B cell (primary cell): ENCODE data around the gene VWA5B2. TPM values are rescaled to one million over a fixed set of nuclear protein-coding genes. Genes with fewer than 3 reads are reported as not detected.

Experiments
- ATAC-seq: fragments of 200-7000 bp; cut with Tn5 transposase; one replicate; pipeline ENCODE4 v1.10.0; 2021; ENCODE audit warnings: low read depth, mild to moderate bottlenecking, moderate number of reproducible peaks, moderate library complexity
- CTCF ChIA-PET: fragments of 350-600 bp; sonication (Branson Sonifier 250); formaldehyde crosslinking; loops from one replicate; lab custom pipeline; 2021; ENCODE audit warnings: antibody characterized with exemption, inconsistent platforms; lab: Charles Lee
- POLR2A ChIA-PET: fragments of 350-600 bp; sonication (Branson Sonifier 250); formaldehyde crosslinking; loops from one replicate; lab custom pipeline; 2021; ENCODE audit warnings: antibody characterized with exemption; lab: Charles Lee
- DNase-seq: peaks from one replicate; pipeline ENCODE4 v3.0.0; 2013
- H2AFZ ChIP-seq: 2 replicates; pipeline ENCODE4 v1.6.1; 2012; ENCODE audit warnings: mild to moderate bottlenecking, low read depth, low read length; ENCODE audit not compliant: insufficient read depth, poor library complexity, severe bottlenecking
- H3K27ac ChIP-seq, 2 donors: 1 replicate in 1 of 2; 2 replicates in 1 of 2; pipeline ENCODE4 v1.5.1; 2012 to 2013; ENCODE audit warnings: low read length in 2 of 2, mild to moderate bottlenecking in 2 of 2, moderate library complexity in 1 of 2
- H3K27me3 ChIP-seq, 4 experiments: fragments of 200-600 bp in 1 of 4; sonication (generic) in 1 of 4; replicated peaks in 1 of 4; 1 replicate in 2 of 4; 2 replicates in 2 of 4; pipeline versions ENCODE4 v1.6.1 to v1.7.0; 2013 to 2016; ENCODE audit warnings: low read length in 3 of 4, mild to moderate bottlenecking in 2 of 4, mixed read lengths in 1 of 4, moderate library complexity in 1 of 4; ENCODE audit not compliant: insufficient read depth in 4 of 4, control insufficient read depth in 3 of 4; ENCODE audit errors: control extremely low read depth in 1 of 4
- H3K36me3 ChIP-seq, 2 experiments: replicated peaks in 1 of 2; 1 replicate in 1 of 2; 2 replicates in 1 of 2; pipeline versions ENCODE4 v1.6.1 to v1.7.1; 2013; ENCODE audit warnings: low read length in 1 of 2; ENCODE audit not compliant: insufficient read depth in 2 of 2, control insufficient read depth in 1 of 2; ENCODE audit errors: control extremely low read depth in 1 of 2, extremely low read depth in 1 of 2
- H3K4me1 ChIP-seq, 2 donors: fragments of 200-600 bp in 1 of 2; sonication (generic) in 1 of 2; 1 replicate in 1 of 2; 2 replicates in 1 of 2; pipeline versions ENCODE4 v1.5.1 to v1.6.1; 2013 to 2017; ENCODE audit warnings: low read length in 2 of 2; ENCODE audit not compliant: control insufficient read depth in 2 of 2, insufficient read depth in 2 of 2
- H3K4me2 ChIP-seq: replicated peaks from 2 replicates; pipeline ENCODE3; 2012; ENCODE audit warnings: mild to moderate bottlenecking, low read depth, low read length; ENCODE audit not compliant: poor library complexity, severe bottlenecking
- H3K4me3 ChIP-seq, 5 experiments: fragments of 200-600 bp in 1 of 5; sonication (generic) in 1 of 5; 1 replicate in 3 of 5; 2 replicates in 2 of 5; pipeline versions ENCODE4 v1.5.1 to v1.7.0; 2011 to 2016; ENCODE audit warnings: low read length in 4 of 5, mild to moderate bottlenecking in 4 of 5, low read depth in 2 of 5, control low read depth in 1 of 5, moderate library complexity in 1 of 5; ENCODE audit not compliant: insufficient read depth in 1 of 5; ENCODE audit errors: control extremely low read depth in 1 of 5, extremely low read depth in 1 of 5
- H3K79me2 ChIP-seq: fragments of 200-600 bp; sonication (generic); one replicate; pipeline ENCODE4 v1.6.0; 2016; ENCODE audit warnings: low read length; ENCODE audit not compliant: control insufficient read depth, insufficient read depth
- H3K9ac ChIP-seq: fragments of 200-600 bp; sonication (generic); 2 replicates; pipeline ENCODE4 v1.6.1; 2017; ENCODE audit warnings: mild to moderate bottlenecking, low read length, moderate library complexity
- H3K9me3 ChIP-seq, 3 donors: one replicate each; pipeline versions ENCODE4 v1.6.1 to v1.7.1; 2013; ENCODE audit warnings: low read length in 2 of 3; ENCODE audit not compliant: control insufficient read depth in 2 of 3, insufficient read depth in 1 of 3; ENCODE audit errors: control extremely low read depth in 1 of 3
- H4K20me1 ChIP-seq: 2 replicates; pipeline ENCODE4 v1.6.0; 2012; ENCODE audit warnings: mild to moderate bottlenecking, low read length; ENCODE audit not compliant: insufficient read depth, control insufficient read depth, poor library complexity, severe bottlenecking
- H3K27ac Mint-ChIP-seq: one replicate; pipeline ENCODE4 v1.8.0; 2021; ENCODE audit warnings: mixed read lengths
- H3K27me3 Mint-ChIP-seq: one replicate; pipeline ENCODE4 v1.8.0; 2021; ENCODE audit warnings: mixed read lengths
- H3K4me1 Mint-ChIP-seq: one replicate; pipeline ENCODE4 v1.8.0; 2021; ENCODE audit warnings: mixed read lengths
- H3K4me3 Mint-ChIP-seq: one replicate; pipeline ENCODE4 v1.8.0; 2021; ENCODE audit warnings: mixed read lengths
- H3K9me3 Mint-ChIP-seq: one replicate; pipeline ENCODE4 v1.8.0; 2022; ENCODE audit warnings: mixed read lengths; ENCODE audit not compliant: insufficient read depth
- EZH2 ChIP-seq: IDR thresholded peaks from 2 replicates; pipeline ENCODE4 v1.6.1; 2012; ENCODE audit warnings: borderline replicate concordance, low read depth, mild to moderate bottlenecking, moderate library complexity, low read length; ENCODE audit not compliant: insufficient read depth, poor library complexity, severe bottlenecking
- whole genome bisulfite sequencing: methylation state at CpG from one replicate; pipeline ENCODE4 v1.1.5; 2013; ENCODE audit warnings: missing lambda C conversion rate; ENCODE audit not compliant: insufficient coverage; 5-methylcytosine and 5-hydroxymethylcytosine counted together
- intact Hi-C: fragments of 100-400 bp; cut with micrococcal nuclease; formaldehyde crosslinking; loops from one replicate; pipeline ENCODE4 v1.10.0; 2022
- polyA plus RNA-seq: library from polyadenylated mRNA; depleted of rRNA; stranded (reverse); fragments of >200 nt; gene quantifications from 2 replicates; pipeline ENCODE4 v1.2.3, GENCODE V29; 2012
- total RNA-seq, 2 donors: library from RNA; stranded (reverse); fragments of 120-200 nt in 1 of 2; gene quantifications; 1 replicate in 1 of 2; 2 replicates in 1 of 2; pipeline versions ENCODE4 v1.2.3 to v1.2.4, GENCODE V29; 2013 to 2022
- TF ChIP-seq, protein P1 (sequence below): fragments of 200-600 bp; IDR thresholded peaks from one replicate; pipeline ENCODE4 v1.8.0; 2022; ENCODE audit warnings: antibody characterized with exemption, mild to moderate bottlenecking

The VWA5B2 gene
- total and polyA plus RNA-seq, 2 donors (not counting 1 experiment from before 2014, with no cell fraction given), result 0.10 to 0.37 TPM

DNA sequence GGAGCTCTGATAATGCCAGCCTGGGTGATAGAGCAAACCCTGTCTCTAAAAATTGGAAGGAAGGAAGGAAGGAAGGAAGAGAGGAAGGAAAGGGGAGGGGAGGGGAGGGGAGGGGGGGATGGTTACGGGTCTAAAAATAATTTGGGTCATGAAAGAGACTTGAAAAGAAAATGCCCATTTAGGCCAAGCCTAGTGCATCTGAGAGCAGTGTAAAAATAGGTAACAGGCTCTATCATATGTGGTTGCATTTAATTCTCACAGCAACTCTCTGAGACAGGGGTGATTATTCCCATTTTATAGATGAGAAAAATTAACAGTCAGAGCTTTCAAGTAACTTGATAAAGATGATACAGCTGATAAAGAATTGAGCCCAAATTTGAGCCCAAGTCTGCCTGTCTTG, 42.9 kb downstream of the VWA5B2 start:
- H3K9ac ChIP-seq, result no peak overlapping the region
- H3K9me3 Mint-ChIP-seq, result peaks cover 1% of the 10 kb centered on the region
- CTCF ChIA-PET, result no interaction called here
- no peaks in the 10 kb centered on the region for H3K79me2 ChIP-seq
- peaks cover 0 to 5% of the 10 kb centered on the region in 2 donors for H3K4me1 ChIP-seq
- H4K20me1 ChIP-seq, result no peaks in the 10 kb centered on the region
- ATAC-seq (no peak), DNase-seq (no peak)
- H3K9me3 ChIP-seq, result peaks cover 0 to 11% (median 0%) of the 10 kb centered on the region in 3 donors
- POLR2A ChIA-PET, result interaction anchor here (0.5 kb wide), 1 partner anchor 48 kb away, joined by 7 read pairs; no protein-coding TSS in a partner anchor
- H3K4me3 Mint-ChIP-seq, result no peak overlapping the region
- no peak overlapping the region for H3K4me2 ChIP-seq
- H3K36me3 ChIP-seq, result no peaks in the 10 kb centered on the region
- H3K4me3 ChIP-seq, result no peak overlapping the region
- WGBS, result 29% methylated on average over 1 of the region's 1 CpG
- intact Hi-C loops, result no loop called here
- H3K27ac Mint-ChIP-seq, result no peak overlapping the region
- H3K4me1 Mint-ChIP-seq, result peaks cover 4% of the 10 kb centered on the region
- H2AFZ ChIP-seq, result no peak overlapping the region
- peaks cover 50% of the 10 kb centered on the region for H3K27me3 Mint-ChIP-seq
- H3K27ac ChIP-seq, result no peak overlapping the region
- TF ChIP-seq, protein P1, sequence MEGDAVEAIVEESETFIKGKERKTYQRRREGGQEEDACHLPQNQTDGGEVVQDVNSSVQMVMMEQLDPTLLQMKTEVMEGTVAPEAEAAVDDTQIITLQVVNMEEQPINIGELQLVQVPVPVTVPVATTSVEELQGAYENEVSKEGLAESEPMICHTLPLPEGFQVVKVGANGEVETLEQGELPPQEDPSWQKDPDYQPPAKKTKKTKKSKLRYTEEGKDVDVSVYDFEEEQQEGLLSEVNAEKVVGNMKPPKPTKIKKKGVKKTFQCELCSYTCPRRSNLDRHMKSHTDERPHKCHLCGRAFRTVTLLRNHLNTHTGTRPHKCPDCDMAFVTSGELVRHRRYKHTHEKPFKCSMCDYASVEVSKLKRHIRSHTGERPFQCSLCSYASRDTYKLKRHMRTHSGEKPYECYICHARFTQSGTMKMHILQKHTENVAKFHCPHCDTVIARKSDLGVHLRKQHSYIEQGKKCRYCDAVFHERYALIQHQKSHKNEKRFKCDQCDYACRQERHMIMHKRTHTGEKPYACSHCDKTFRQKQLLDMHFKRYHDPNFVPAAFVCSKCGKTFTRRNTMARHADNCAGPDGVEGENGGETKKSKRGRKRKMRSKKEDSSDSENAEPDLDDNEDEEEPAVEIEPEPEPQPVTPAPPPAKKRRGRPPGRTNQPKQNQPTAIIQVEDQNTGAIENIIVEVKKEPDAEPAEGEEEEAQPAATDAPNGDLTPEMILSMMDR, result no peak
- TF ChIP-seq EZH2, result no peak
- peaks cover 0 to 35% (median 17%) of the 10 kb centered on the region in 4 experiments for H3K27me3 ChIP-seq

DNA sequence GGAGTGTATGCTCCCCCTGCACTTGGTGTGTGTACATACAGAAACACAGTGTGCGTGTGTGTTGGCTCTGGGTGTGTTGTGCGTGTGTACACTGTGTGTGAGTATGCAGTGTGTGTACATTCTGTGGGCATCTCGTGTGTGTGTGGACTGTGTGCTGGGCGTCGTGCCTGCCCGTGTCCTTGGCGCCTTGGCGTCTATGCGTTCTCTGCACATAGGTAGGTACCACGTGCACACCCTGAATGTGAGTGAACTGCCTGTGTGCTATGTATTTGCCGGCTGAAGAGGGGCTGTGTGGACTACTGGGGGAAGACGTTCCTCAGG, 46.0 kb downstream of the VWA5B2 start:
- ATAC-seq, result no peak
- peaks cover 0 to 11% (median 0%) of the 10 kb centered on the region in 3 donors for H3K9me3 ChIP-seq
- peaks cover 4% of the 10 kb centered on the region for H3K4me1 Mint-ChIP-seq
- no peak for TF ChIP-seq EZH2
- TF ChIP-seq, protein P1, result no peak
- no peaks in the 10 kb centered on the region for H3K9me3 Mint-ChIP-seq
- peaks cover 60% of the 10 kb centered on the region for H3K27me3 Mint-ChIP-seq
- H3K4me2 ChIP-seq, result no peak overlapping the region
- H3K4me3 ChIP-seq, result no peak overlapping the region
- H3K36me3 ChIP-seq, result no peaks in the 10 kb centered on the region
- CTCF ChIA-PET, result no interaction called here
- POLR2A ChIA-PET, result no interaction called here
- H3K27ac ChIP-seq, result no peak overlapping the region
- no peak overlapping the region for H3K4me3 Mint-ChIP-seq
- H3K27ac Mint-ChIP-seq, result no peak overlapping the region
- DNase-seq, result peak; percentile 3
- H2AFZ ChIP-seq, result no peak overlapping the region
- intact Hi-C loops, result no loop called here
- 82% methylated on average over 12 of the region's 12 CpGs for WGBS
- H4K20me1 ChIP-seq, result no peaks in the 10 kb centered on the region
- peaks cover 0 to 47% (median 17%) of the 10 kb centered on the region in 4 experiments for H3K27me3 ChIP-seq
- H3K4me1 ChIP-seq, result peaks cover 0 to 5% of the 10 kb centered on the region in 2 donors
- no peaks in the 10 kb centered on the region for H3K79me2 ChIP-seq
- H3K9ac ChIP-seq, result no peak overlapping the region
